ENCODE results near the gene PTPRK.

The PTPRK gene

GRCh38 chr6:128246472-128247260, 273.7 kb downstream of the PTPRK start:
- no peak for DNase-seq (ENCODE audit: low read depth, low spot score)

GRCh38 chr6:128244751-128245405, 275.5 kb downstream of the PTPRK start:
- DNase-seq (ENCODE audit: low read depth, low spot score) = no peak

GRCh38 chr6:128242765-128243403, 277.5 kb downstream of the PTPRK start:
- no peak for DNase-seq (ENCODE audit: low read depth, low spot score)

GRCh38 chr6:128241216-128241615, 279.2 kb downstream of the PTPRK start:
- DNase-seq (ENCODE audit: low read depth, low spot score) = no peak

GRCh38 chr6:128240024-128240428, 280.4 kb downstream of the PTPRK start:
- DNase-seq (ENCODE audit: low read depth, low spot score) = no peak

GRCh38 chr6:128239146-128239545, 281.3 kb downstream of the PTPRK start:
- no peak for DNase-seq (ENCODE audit: low read depth, low spot score)

- no peak for DNase-seq (ENCODE audit: low read depth, low spot score)
Observed at GRCh38 chr6:128238225-128238624, 282.2 kb downstream of the PTPRK start.

- DNase-seq (ENCODE audit: low read depth, low spot score) = no peak
Observed at GRCh38 chr6:128235556-128235955, 284.8 kb downstream of the PTPRK start.

GRCh38 chr6:128233531-128233930, 286.9 kb downstream of the PTPRK start:
- no peak for DNase-seq (ENCODE audit: low read depth, low spot score)

- no peak for DNase-seq (ENCODE audit: low read depth, low spot score)
Observed at GRCh38 chr6:128230267-128230989, 290.0 kb downstream of the PTPRK start.

- no peak for DNase-seq (ENCODE audit: low read depth, low spot score)
Observed at GRCh38 chr6:128225612-128226011, 294.8 kb downstream of the PTPRK start.

GRCh38 chr6:128216917-128217316, 303.5 kb downstream of the PTPRK start:
- no peak for DNase-seq (ENCODE audit: low read depth, low spot score)

- no peak for DNase-seq (ENCODE audit: low read depth, low spot score)
Observed at GRCh38 chr6:128209771-128210170, 310.6 kb downstream of the PTPRK start.

- DNase-seq (ENCODE audit: low read depth, low spot score) = no peak
Observed at GRCh38 chr6:128208851-128209580, 311.4 kb downstream of the PTPRK start.

- no peak for DNase-seq (ENCODE audit: low read depth, low spot score)
Observed at GRCh38 chr6:128208078-128208477, 312.3 kb downstream of the PTPRK start.

GRCh38 chr6:128206610-128207426, 313.6 kb downstream of the PTPRK start:
- no peak for DNase-seq (ENCODE audit: low read depth, low spot score)

- no peak for DNase-seq (ENCODE audit: low read depth, low spot score)
Observed at GRCh38 chr6:128204616-128205015, 315.8 kb downstream of the PTPRK start.

GRCh38 chr6:128202169-128202765, 318.1 kb downstream of the PTPRK start:
- no peak for DNase-seq (ENCODE audit: low read depth, low spot score)

- DNase-seq (ENCODE audit: low read depth, low spot score) = no peak
Observed at GRCh38 chr6:128200789-128201188, 319.6 kb downstream of the PTPRK start.

GRCh38 chr6:128199461-128199860, 320.9 kb downstream of the PTPRK start:
- DNase-seq (ENCODE audit: low read depth, low spot score) = no peak

Data from activated naive CD8-positive, alpha-beta T cell treated with anti-CD3 and anti-CD28 coated beads, Interleukin-2, amount 50 U/mL, for 16 hours (primary cell).